ENCODE data around the gene GALNT2. TPM values are rescaled to one million over a fixed set of nuclear protein-coding genes. Genes with fewer than 3 reads are reported as not detected.

GALNT2 gene
- total and polyA plus RNA-seq, 2 of the 4 experiments (the other 2 are of a cell fraction) = 50.4 to 189 TPM

DNA sequence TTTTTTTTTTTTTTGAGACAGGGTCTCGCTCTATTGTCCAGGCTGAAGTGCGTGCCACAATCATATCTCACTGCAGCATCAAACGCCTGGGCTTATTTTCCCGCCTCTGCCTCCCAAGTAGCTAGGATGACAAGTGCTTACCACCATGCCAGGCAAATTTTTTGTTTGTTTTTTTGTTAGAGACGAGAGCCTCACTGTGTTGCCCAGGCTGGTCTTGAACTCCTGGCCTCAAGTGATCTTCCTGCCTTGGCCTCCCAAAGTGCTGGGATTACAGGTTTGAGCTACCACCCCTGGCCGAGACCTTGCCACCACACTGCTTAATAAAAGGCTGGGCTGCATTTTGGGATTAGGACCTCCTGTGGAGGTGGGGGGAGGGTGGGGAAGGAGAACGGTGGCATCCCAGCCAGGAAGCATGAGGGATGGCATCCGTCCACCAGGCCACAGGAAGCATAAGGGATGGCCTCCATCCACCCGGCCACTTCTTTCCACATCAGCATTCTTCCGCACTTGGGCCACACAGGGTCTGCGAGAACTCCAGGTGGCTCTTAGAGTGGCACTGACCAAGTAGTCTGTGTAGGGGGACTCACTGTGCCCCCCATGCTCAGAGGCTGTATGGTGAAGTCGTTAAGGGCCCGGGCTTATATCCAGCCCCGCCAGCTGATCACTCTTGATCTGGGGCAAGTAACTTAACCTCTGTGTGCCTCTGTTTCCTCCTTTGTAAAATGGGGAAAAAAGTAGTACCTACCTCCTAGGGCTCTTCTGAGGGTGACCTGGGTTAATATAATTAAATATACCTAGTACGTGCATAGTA lies 75.0 kb downstream of the GALNT2 start:
- H3K9me1 ChIP-seq (ENCODE audit: insufficient read depth, low read length) = peaks cover 47% of the 10 kb centered on the region
- H4K5ac ChIP-seq (ENCODE audit: low read depth, low read length) = no peak overlapping the region
- no peak overlapping the region for H3K4me2 ChIP-seq (ENCODE audit: low read depth, low read length)
- intact Hi-C loops (cut with micrococcal nuclease) (no loop called here), dilution Hi-C loops (cut with HindIII; ENCODE audit: low sequenced_read_pairs, unreplicated experiment) (no loop called here), in situ Hi-C loops (cut with MboI; ENCODE audit: low sequenced_read_pairs) (no loop called here)
- no peak overlapping the region; the same call in 1 of the 2 replicates for H4K91ac ChIP-seq (ENCODE audit: insufficient read depth, low read depth, low read length)
- 100% methylated on average over 1 of the region's 15 CpGs; no CpG with 5 or more reads in 1 of the 2 experiments for WGBS, 2 experiments (ENCODE audit: extremely low coverage in 2 of 2, insufficient read length in 1 of 2)
- DNase-seq (no peak), ATAC-seq (ENCODE audit: low read depth) (no peak)
- POLR2A ChIA-PET (ENCODE audit: unreplicated experiment) = no interaction called here
- no TSS peak for BruUV-seq (replicated peaks)
- no peak overlapping the region for H2AFZ ChIP-seq (replicated peaks; ENCODE audit: low read length, poor library complexity)
- H3K14ac ChIP-seq (replicated peaks; ENCODE audit: low read depth, low read length) = no peak overlapping the region
- no peak overlapping the region for H2AK5ac ChIP-seq (ENCODE audit: low read depth, low read length)
- no peaks in the 10 kb centered on the region for H3K9me3 ChIP-seq (ENCODE audit: control insufficient read depth, insufficient read depth, low read length)
- TF ChIP-seq MAFK (IDR thresholded peaks at IDR 0.05; ENCODE audit: low read depth, low read length) (no peak), NFE2L2 (IDR thresholded peaks at IDR 0.05; ENCODE audit: low read depth, low read length) (no peak), SMC3 (IDR thresholded peaks at IDR 0.05; ENCODE audit: low read depth, low read length) (no peak), RFX5 (IDR thresholded peaks at IDR 0.05; ENCODE audit: low read depth, low read length) (no peak), BHLHE40 (IDR thresholded peaks at IDR 0.05; ENCODE audit: low read depth, low read length) (no peak), CHD1 (IDR thresholded peaks at IDR 0.05; ENCODE audit: low read depth, low read length) (no peak), MAZ (IDR thresholded peaks at IDR 0.05; ENCODE audit: borderline replicate concordance, low read depth, low read length) (no peak), MXI1 (IDR thresholded peaks at IDR 0.05; ENCODE audit: borderline replicate concordance, low read depth, low read length) (no peak), POLR2A (IDR thresholded peaks at IDR 0.05; ENCODE audit: low read depth, low read length) (no peak), USF2 (IDR thresholded peaks at IDR 0.05; ENCODE audit: low read depth, low read length) (no peak), RAD21 (IDR thresholded peaks at IDR 0.05; ENCODE audit: low read length) (no peak)
- TF ChIP-seq, protein P1, sequence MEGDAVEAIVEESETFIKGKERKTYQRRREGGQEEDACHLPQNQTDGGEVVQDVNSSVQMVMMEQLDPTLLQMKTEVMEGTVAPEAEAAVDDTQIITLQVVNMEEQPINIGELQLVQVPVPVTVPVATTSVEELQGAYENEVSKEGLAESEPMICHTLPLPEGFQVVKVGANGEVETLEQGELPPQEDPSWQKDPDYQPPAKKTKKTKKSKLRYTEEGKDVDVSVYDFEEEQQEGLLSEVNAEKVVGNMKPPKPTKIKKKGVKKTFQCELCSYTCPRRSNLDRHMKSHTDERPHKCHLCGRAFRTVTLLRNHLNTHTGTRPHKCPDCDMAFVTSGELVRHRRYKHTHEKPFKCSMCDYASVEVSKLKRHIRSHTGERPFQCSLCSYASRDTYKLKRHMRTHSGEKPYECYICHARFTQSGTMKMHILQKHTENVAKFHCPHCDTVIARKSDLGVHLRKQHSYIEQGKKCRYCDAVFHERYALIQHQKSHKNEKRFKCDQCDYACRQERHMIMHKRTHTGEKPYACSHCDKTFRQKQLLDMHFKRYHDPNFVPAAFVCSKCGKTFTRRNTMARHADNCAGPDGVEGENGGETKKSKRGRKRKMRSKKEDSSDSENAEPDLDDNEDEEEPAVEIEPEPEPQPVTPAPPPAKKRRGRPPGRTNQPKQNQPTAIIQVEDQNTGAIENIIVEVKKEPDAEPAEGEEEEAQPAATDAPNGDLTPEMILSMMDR (conservative IDR thresholded peaks at IDR 0.05; ENCODE audit: low read depth, low read length) = no peak
- H3K9ac ChIP-seq (ENCODE audit: low read depth, low read length) = no peak overlapping the region
- H3K18ac ChIP-seq (ENCODE audit: low read depth, low read length) = no peak overlapping the region
- H3K27me3 ChIP-seq (ENCODE audit: control insufficient read depth, insufficient read depth, low read length) = no peaks in the 10 kb centered on the region
- no peak overlapping the region for H3K4me3 ChIP-seq (ENCODE audit: insufficient read depth, low read depth, low read length)
- H3K4me1 ChIP-seq (ENCODE audit: control insufficient read depth, insufficient read depth, low read length) = peaks cover 14% of the 10 kb centered on the region
- no peak overlapping the region for H3K4ac ChIP-seq (ENCODE audit: low read depth, low read length)
- H4K8ac ChIP-seq (ENCODE audit: low read depth in 2 of 2, low read length in 2 of 2) = no peak overlapping the region
- H2BK120ac ChIP-seq (ENCODE audit: low read depth, low read length) = no peak overlapping the region; the same call in 1 of the 2 replicates
- H3K23ac ChIP-seq (ENCODE audit: low read depth, low read length) = no peak overlapping the region
- no peak overlapping the region for H2AK9ac ChIP-seq (replicated peaks; ENCODE audit: low read depth, low read length, poor library complexity)
- no peak overlapping the region; the same call in 1 of the 2 replicates for H2BK20ac ChIP-seq (ENCODE audit: low read depth, low read length)
- H2BK5ac ChIP-seq (ENCODE audit: low read depth, low read length, poor library complexity, severe bottlenecking) = no peak overlapping the region
- H3K36me3 ChIP-seq (ENCODE audit: control insufficient read depth, insufficient read depth, low read length) = no peaks in the 10 kb centered on the region
- H3K56ac ChIP-seq (ENCODE audit: extremely low read depth, insufficient read depth, low read length) = no peak overlapping the region
- peaks cover 67% of the 10 kb centered on the region for H4K20me1 ChIP-seq (ENCODE audit: insufficient read depth, low read length)
- no peak overlapping the region for H3K27ac ChIP-seq (ENCODE audit: insufficient read depth, low read length)
- H2BK15ac ChIP-seq (ENCODE audit: low read depth, low read length) = no peak overlapping the region
- CTCF ChIA-PET = no interaction called here
- peaks cover 52 to 91% of the 10 kb centered on the region in 2 experiments for H3K79me1 ChIP-seq (ENCODE audit: low read depth in 1 of 2, low read length in 2 of 2)

Measured in IMR-90 (cell line).